Transverse colon (tissue), 4 donors: ENCODE measurements around the gene C12orf42.

ENCODE experiments used
- POLR2AphosphoS5 ChIP-seq, 3 donors: sonication (generic); formaldehyde crosslinking; IDR thresholded peaks; one replicate each; pipeline ENCODE4 v1.6.1; 2016; ENCODE audit warnings: antibody characterized with exemption in 3 of 3
- TF ChIP-seq, protein P1 (sequence below), 5 experiments: fragments of 200-600 bp in 3 of 5; fragments of 450-650 bp in 2 of 5; sonication (generic) in 3 of 5; IDR thresholded peaks; 1 replicate in 2 of 5; 2 replicates in 3 of 5; pipeline ENCODE4 v1.5.1; 2016 to 2017; ENCODE audit warnings: antibody characterized with exemption in 5 of 5, inconsistent platforms in 3 of 5, mild to moderate bottlenecking in 2 of 5, moderate library complexity in 1 of 5

DNA sequence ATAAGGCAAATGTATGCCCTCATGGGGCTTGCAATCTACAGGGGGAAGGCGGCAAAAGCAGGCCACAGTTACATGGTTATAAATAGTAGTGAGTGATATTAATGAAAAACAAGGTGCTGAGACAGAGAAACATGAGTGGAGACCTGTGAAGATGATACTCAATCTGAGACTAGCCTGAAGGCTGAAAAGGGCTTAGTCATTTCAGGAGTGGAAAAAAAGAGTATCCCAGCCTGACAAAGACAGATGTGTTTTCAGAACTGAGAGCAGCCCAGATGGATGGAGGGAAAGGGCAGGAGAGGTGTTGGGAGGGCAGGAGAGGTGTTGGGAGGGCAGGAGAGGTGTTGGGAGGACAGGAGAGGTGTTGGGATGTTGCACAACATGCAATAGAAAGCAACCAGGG is 181.9 kb downstream of the C12orf42 start:
- no peak for TF ChIP-seq POLR2AphosphoS5 (IDR thresholded peaks at IDR 0.05)
- TF ChIP-seq, protein P1, sequence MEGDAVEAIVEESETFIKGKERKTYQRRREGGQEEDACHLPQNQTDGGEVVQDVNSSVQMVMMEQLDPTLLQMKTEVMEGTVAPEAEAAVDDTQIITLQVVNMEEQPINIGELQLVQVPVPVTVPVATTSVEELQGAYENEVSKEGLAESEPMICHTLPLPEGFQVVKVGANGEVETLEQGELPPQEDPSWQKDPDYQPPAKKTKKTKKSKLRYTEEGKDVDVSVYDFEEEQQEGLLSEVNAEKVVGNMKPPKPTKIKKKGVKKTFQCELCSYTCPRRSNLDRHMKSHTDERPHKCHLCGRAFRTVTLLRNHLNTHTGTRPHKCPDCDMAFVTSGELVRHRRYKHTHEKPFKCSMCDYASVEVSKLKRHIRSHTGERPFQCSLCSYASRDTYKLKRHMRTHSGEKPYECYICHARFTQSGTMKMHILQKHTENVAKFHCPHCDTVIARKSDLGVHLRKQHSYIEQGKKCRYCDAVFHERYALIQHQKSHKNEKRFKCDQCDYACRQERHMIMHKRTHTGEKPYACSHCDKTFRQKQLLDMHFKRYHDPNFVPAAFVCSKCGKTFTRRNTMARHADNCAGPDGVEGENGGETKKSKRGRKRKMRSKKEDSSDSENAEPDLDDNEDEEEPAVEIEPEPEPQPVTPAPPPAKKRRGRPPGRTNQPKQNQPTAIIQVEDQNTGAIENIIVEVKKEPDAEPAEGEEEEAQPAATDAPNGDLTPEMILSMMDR (IDR thresholded peaks at IDR 0.05): no peak
